Fibroblast of lung (primary cell): ENCODE data around the gene FIBP.

Experiments used
- EZH2 ChIP-seq: IDR thresholded peaks from 2 replicates; pipeline ENCODE4 v1.5.1; 2012; ENCODE audit warnings: low read length, control low read depth, mild to moderate bottlenecking; ENCODE audit errors: missing control alignments
- TF ChIP-seq, protein P1 (sequence below), 2 donors: IDR thresholded peaks in 1 of 2; conservative IDR thresholded peaks in 1 of 2; 1 replicate in 1 of 2; 2 replicates in 1 of 2; pipeline ENCODE4 v1.5.1; 2011 to 2012; ENCODE audit warnings: low read length in 2 of 2, control low read depth in 1 of 2, inconsistent platforms in 1 of 2, low read depth in 1 of 2, mild to moderate bottlenecking in 1 of 2

GRCh38 chr11:65842144-65842543, 46.1 kb downstream of the FIBP start:
- TF ChIP-seq, protein P1, sequence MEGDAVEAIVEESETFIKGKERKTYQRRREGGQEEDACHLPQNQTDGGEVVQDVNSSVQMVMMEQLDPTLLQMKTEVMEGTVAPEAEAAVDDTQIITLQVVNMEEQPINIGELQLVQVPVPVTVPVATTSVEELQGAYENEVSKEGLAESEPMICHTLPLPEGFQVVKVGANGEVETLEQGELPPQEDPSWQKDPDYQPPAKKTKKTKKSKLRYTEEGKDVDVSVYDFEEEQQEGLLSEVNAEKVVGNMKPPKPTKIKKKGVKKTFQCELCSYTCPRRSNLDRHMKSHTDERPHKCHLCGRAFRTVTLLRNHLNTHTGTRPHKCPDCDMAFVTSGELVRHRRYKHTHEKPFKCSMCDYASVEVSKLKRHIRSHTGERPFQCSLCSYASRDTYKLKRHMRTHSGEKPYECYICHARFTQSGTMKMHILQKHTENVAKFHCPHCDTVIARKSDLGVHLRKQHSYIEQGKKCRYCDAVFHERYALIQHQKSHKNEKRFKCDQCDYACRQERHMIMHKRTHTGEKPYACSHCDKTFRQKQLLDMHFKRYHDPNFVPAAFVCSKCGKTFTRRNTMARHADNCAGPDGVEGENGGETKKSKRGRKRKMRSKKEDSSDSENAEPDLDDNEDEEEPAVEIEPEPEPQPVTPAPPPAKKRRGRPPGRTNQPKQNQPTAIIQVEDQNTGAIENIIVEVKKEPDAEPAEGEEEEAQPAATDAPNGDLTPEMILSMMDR (conservative IDR thresholded peaks at IDR 0.05 in 1 of 2, IDR thresholded peaks at IDR 0.05 in 1 of 2; ENCODE audit: low read depth in 1 of 2, low read length in 2 of 2): no peak
- no peak for TF ChIP-seq EZH2
